HepG2 (cell line): ENCODE measurements around the gene RPUSD2. TPM values are rescaled to one million over a fixed set of nuclear protein-coding genes. Genes with fewer than 3 reads are reported as not detected.

Experiments
- ATAC-seq: fragments of 200-7000 bp; cut with Tn5 transposase; 3 replicates; pipeline ENCODE4 v1.9.1; 2020; ENCODE audit warnings: mild to moderate bottlenecking, moderate library complexity
- BruUV-seq: library from RNA; stranded (reverse); fragments of 400-500 nt; replicated peaks from 2 replicates; lab custom pipeline; 2021; lab: Mats Ljungman, UMichigan
- CTCF ChIA-PET: fragments of 300-600 bp; formaldehyde crosslinking; extraction: SDS; loops from one replicate; lab custom pipeline; 2021; ENCODE audit warnings: low total read pairs, inconsistent platforms, low intra/inter-chr PET ratio; lab: Yijun Ruan, JAX
- POLR2A ChIA-PET: fragments of 350-600 bp; sonication (Branson Sonifier 250); formaldehyde crosslinking; loops from one replicate; lab custom pipeline; 2020; ENCODE audit warnings: antibody characterized with exemption, inconsistent platforms; lab: Yijun Ruan, JAX
- DNase-seq: peaks from one replicate; pipeline ENCODE4 v3.0.0-alpha.2; 2015; ENCODE audit warnings: low spot score
- FAIRE-seq: peaks from 3 replicates; lab custom pipeline; 2011; peaks lifted over from hg19 to GRCh38; lab: Jason Lieb, UNC
- H2AFZ ChIP-seq: one replicate; pipeline ENCODE4 v1.6.1; 2011; ENCODE audit warnings: low read length, inconsistent platforms
- H3K27ac ChIP-seq: fragments of 300-600 bp; 3 replicates; pipeline ENCODE4 v1.8.0; 2011; ENCODE audit warnings: mixed run types, mild to moderate bottlenecking, mixed read lengths, low read length, inconsistent platforms; ENCODE audit not compliant: insufficient read depth; ENCODE audit errors: extremely low read length
- H3K27me3 ChIP-seq, 2 experiments: fragments of 200-600 bp in 1 of 2; 2 replicates in 1 of 2; 3 replicates in 1 of 2; pipeline versions ENCODE4 v1.6.0 to v1.8.0; 2011; ENCODE audit warnings: low read length in 2 of 2, mild to moderate bottlenecking in 2 of 2, moderate library complexity in 2 of 2, inconsistent platforms in 1 of 2; ENCODE audit not compliant: insufficient read depth in 2 of 2, control insufficient read depth in 1 of 2
- H3K36me3 ChIP-seq, 2 experiments: fragments of 200-600 bp in 1 of 2; replicated peaks in 1 of 2; 2 replicates in 1 of 2; 3 replicates in 1 of 2; pipeline versions ENCODE4 v1.5.1 to v1.8.0; 2011; ENCODE audit warnings: low read length in 2 of 2, inconsistent platforms in 1 of 2; ENCODE audit not compliant: insufficient read depth in 2 of 2, control insufficient read depth in 1 of 2
- H3K4me1 ChIP-seq: 2 replicates; pipeline ENCODE4 v1.5.1; 2012; ENCODE audit warnings: low read length, inconsistent platforms; ENCODE audit not compliant: insufficient read depth
- H3K4me2 ChIP-seq: 2 replicates; pipeline ENCODE4 v1.6.0; 2011; ENCODE audit warnings: low read depth, low read length, inconsistent platforms
- H3K4me3 ChIP-seq, 3 experiments: fragments of 200-600 bp in 1 of 3; sonication (generic), shearing (Covaris generic) in 1 of 3; replicated peaks in 1 of 3; 2 replicates each; pipeline ENCODE4 v1.5.1; 2011 to 2016; ENCODE audit warnings: low read length in 3 of 3, inconsistent platforms in 2 of 3, low read depth in 2 of 3, mild to moderate bottlenecking in 2 of 3, control low read depth in 1 of 3, mixed read lengths in 1 of 3; ENCODE audit not compliant: insufficient read depth in 1 of 3
- H3K79me2 ChIP-seq: one replicate; pipeline ENCODE4 v1.6.1; 2011; ENCODE audit warnings: low read length, inconsistent platforms; ENCODE audit not compliant: insufficient read depth
- H3K9ac ChIP-seq: 2 replicates; pipeline ENCODE4 v1.6.0; 2011; ENCODE audit warnings: mild to moderate bottlenecking, low read depth, low read length, inconsistent platforms; ENCODE audit not compliant: insufficient read depth
- H3K9me3 ChIP-seq: 2 replicates; pipeline ENCODE4 v1.5.1; 2012; ENCODE audit warnings: mild to moderate bottlenecking, low read length
- H4K20me1 ChIP-seq: 2 replicates; pipeline ENCODE4 v1.6.0; 2011; ENCODE audit warnings: inconsistent platforms, mild to moderate bottlenecking, low read length, moderate library complexity; ENCODE audit not compliant: insufficient read depth
- CC2D1A ChIP-seq: sonication (generic); formaldehyde crosslinking; IDR thresholded peaks from 2 replicates; pipeline ENCODE4 v1.8.1; 2023; ENCODE audit warnings: mild to moderate bottlenecking, missing genetic modification reagents
- CCAR2 ChIP-seq: fragments of 200-400 bp; formaldehyde crosslinking; optimal IDR thresholded peaks from 2 replicates; pipeline ENCODE3; 2018; ENCODE audit warnings: low read depth, mild to moderate bottlenecking, low read length, moderate library complexity
- DNMT3B ChIP-seq: conservative IDR thresholded peaks from 2 replicates; pipeline ENCODE4 v1.6.1; 2016; ENCODE audit warnings: missing biosample characterization, control low read depth
- DR1 ChIP-seq: sonication (generic); formaldehyde crosslinking; IDR thresholded peaks from 2 replicates; pipeline ENCODE4 v1.8.0; 2021; ENCODE audit warnings: mild to moderate bottlenecking, missing genetic modification reagents, inconsistent platforms
- FOXP1 ChIP-seq, 2 experiments: fragments of 450-650 bp in 1 of 2; IDR thresholded peaks; 2 replicates each; pipeline ENCODE4 v1.6.1; 2017 to 2018; ENCODE audit warnings: antibody characterized with exemption in 1 of 2
- KLF16 ChIP-seq, 2 experiments: sonication (generic) in 1 of 2; formaldehyde crosslinking in 1 of 2; IDR thresholded peaks; 2 replicates each; pipeline versions ENCODE4 v1.6.1 to v1.8.0; 2016 to 2023; ENCODE audit warnings: missing genetic modification reagents in 2 of 2, missing compliant biosample characterization in 1 of 2
- NR2F1 ChIP-seq, 2 experiments: fragments of 450-650 bp in 1 of 2; formaldehyde crosslinking in 1 of 2; IDR thresholded peaks; 2 replicates each; pipeline versions ENCODE4 v1.5.0 to v1.6.1; 2016 to 2020; ENCODE audit warnings: mild to moderate bottlenecking in 1 of 2, missing compliant biosample characterization in 1 of 2, missing genetic modification reagents in 1 of 2, moderate library complexity in 1 of 2
- PHB2 ChIP-seq: fragments of 450-650 bp; IDR thresholded peaks from 2 replicates; pipeline ENCODE4 v1.6.1; 2018; ENCODE audit not compliant: partially characterized antibody
- STAG1 ChIP-seq: sonication (generic); formaldehyde crosslinking; IDR thresholded peaks from 2 replicates; pipeline ENCODE4 v1.4.0; 2020; ENCODE audit warnings: missing genetic modification reagents
- XRCC5 ChIP-seq: fragments of 200-400 bp; formaldehyde crosslinking; optimal IDR thresholded peaks from 2 replicates; pipeline ENCODE3; 2017; ENCODE audit warnings: mild to moderate bottlenecking, low read length
- ZKSCAN1 ChIP-seq: fragments of 150-350 bp; IDR thresholded peaks from 2 replicates; pipeline ENCODE4 v1.6.1; 2014; ENCODE audit warnings: low read length
- ZMYM4 ChIP-seq: sonication (generic); formaldehyde crosslinking; IDR thresholded peaks from 2 replicates; pipeline ENCODE4 v1.8.1; 2023; ENCODE audit warnings: mild to moderate bottlenecking, missing genetic modification reagents
- ZNF337 ChIP-seq: sonication (generic); formaldehyde crosslinking; IDR thresholded peaks from 2 replicates; pipeline ENCODE4 v1.5.1; 2020; ENCODE audit warnings: missing genetic modification reagents, low read depth, mild to moderate bottlenecking, borderline replicate concordance
- ZNF563 ChIP-seq: sonication (generic); formaldehyde crosslinking; IDR thresholded peaks from 2 replicates; pipeline ENCODE4 v1.8.0; 2022; ENCODE audit warnings: mild to moderate bottlenecking, moderate library complexity, missing genetic modification reagents
- ZNF749 ChIP-seq: sonication (generic); formaldehyde crosslinking; IDR thresholded peaks from 2 replicates; pipeline ENCODE4 v1.8.0; 2022; ENCODE audit warnings: mild to moderate bottlenecking, missing genetic modification reagents, moderate library complexity, borderline replicate concordance
- ZNF75D ChIP-seq: sonication (generic); formaldehyde crosslinking; IDR thresholded peaks from 2 replicates; pipeline ENCODE4 v1.8.1; 2023; ENCODE audit warnings: missing genetic modification reagents, mild to moderate bottlenecking, borderline replicate concordance
- WGBS: methylation state at CpG from one replicate; pipeline ENCODE4 v1.1.6; 2017; ENCODE audit warnings: low lambda C conversion rate; 5-methylcytosine and 5-hydroxymethylcytosine counted together
- in situ Hi-C: cut with HindIII; loops from 2 replicates; pipeline ENCODE4 v1.10.0; 2017; ENCODE audit warnings: low pct_unique_long_range_greater_than_20kb; ENCODE audit not compliant: extremely low pct_ligation_motif_present
- intact Hi-C: fragments of 100-400 bp; cut with micrococcal nuclease; formaldehyde crosslinking; loops from one replicate; pipeline ENCODE4 v1.10.0; 2022; ENCODE audit not compliant: unreplicated experiment
- polyA plus RNA-seq, 8 experiments: library from polyadenylated mRNA; depleted of rRNA in 3 of 8; stranded (reverse) in 7 of 8; unstranded in 1 of 8; fragments of >200 nt; fragmentation: Illumina TruSeq in 4 of 8; extraction: Trizol in 4 of 8; gene quantifications; 2 replicates each; pipeline versions ENCODE4 v1.2.1 to v1.2.3, GENCODE V29; 2011 to 2016; ENCODE audit warnings: low read depth in 4 of 8, missing spikeins in 1 of 8, mixed read lengths in 1 of 8; ENCODE audit not compliant: insufficient read depth in 1 of 8
- total RNA-seq, 5 experiments: library from RNA; depleted of rRNA; stranded (reverse); fragments of >200 nt; fragmentation: Illumina TruSeq; extraction: Trizol; gene quantifications; 2 replicates each; pipeline ENCODE4 v1.2.3, GENCODE V29; 2016; ENCODE audit warnings: low read depth in 1 of 5
- TF ChIP-seq, protein P1 (sequence below): sonication (generic); formaldehyde crosslinking; IDR thresholded peaks from 2 replicates; pipeline ENCODE4 v1.4.0; 2020; ENCODE audit warnings: missing genetic modification reagents, low read depth, mild to moderate bottlenecking, borderline replicate concordance
- TF ChIP-seq, protein P2 (sequence below): sonication (generic); formaldehyde crosslinking; IDR thresholded peaks from 2 replicates; pipeline ENCODE4 v1.8.0; 2022; ENCODE audit warnings: low read depth, missing genetic modification reagents

RPUSD2 gene
- total and polyA plus RNA-seq, 2 of the 13 experiments (the other 11 are each of a cell fraction or from before 2014, with no cell fraction given): 8.6 to 14.5 TPM

DNA sequence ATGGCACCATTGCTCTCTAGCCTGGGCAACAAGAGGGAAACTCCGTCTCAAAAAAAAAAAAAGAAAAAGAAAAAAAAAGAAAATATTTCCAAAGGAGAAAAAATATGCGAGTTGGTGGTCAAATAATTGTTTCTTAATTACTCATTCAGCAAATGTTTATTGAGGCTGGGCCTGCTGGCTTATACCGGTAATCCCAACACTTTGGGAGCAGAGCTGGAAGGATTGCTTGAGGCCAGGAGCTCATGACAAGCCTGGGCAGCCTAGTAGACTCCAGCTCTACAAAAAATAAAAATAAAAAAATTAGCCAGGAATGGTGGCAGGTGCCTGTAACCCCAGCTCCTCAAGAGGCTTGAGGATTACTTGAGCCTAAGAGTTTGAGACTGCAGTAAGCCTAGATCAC, 29.0 kb downstream of the RPUSD2 start:
- CTCF ChIA-PET: no interaction called here
- intact Hi-C loops: loop anchor here (10.0 kb wide), 2 partner anchors 97 to 157 kb away; partner anchors contain the start of genes RAD51 and RMDN3

DNA sequence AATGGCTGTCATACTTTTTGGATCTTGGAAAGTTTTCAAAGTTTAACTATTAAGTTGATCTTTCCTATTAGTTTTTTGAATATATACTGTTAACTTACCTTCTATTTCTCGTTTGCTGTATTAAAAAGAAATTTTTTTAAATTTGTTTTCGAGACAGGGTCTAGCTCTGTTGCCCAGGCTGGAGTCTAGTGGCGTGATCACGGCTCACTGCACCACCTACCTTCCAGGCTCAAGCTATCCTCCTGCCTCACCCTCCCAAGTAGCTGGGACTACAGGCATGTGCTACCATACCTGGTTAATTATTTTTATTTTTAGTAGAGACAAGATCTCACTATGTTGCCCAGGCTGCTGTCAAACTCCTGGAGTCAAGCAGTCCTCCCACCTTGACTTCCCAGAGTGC, 29.6 kb downstream of the RPUSD2 start:
- H3K27me3 ChIP-seq: no peaks in the 10 kb centered on the region; a peak in 1 of 5 replicates
- in situ Hi-C loops: no loop called here
- no peaks in the 10 kb centered on the region; a peak in 1 of 5 replicates for H3K36me3 ChIP-seq
- H3K27ac ChIP-seq: no peak overlapping the region
- BruUV-seq: no TSS peak
- no peak overlapping the region for H3K4me2 ChIP-seq
- intact Hi-C loops: loop anchor here (10.0 kb wide), 2 partner anchors 96 to 156 kb away; partner anchors contain the start of genes RAD51 and RMDN3
- H4K20me1 ChIP-seq: no peaks in the 10 kb centered on the region
- FAIRE-seq (no peak), DNase-seq (no peak), ATAC-seq (no peak)
- H3K4me3 ChIP-seq: no peak overlapping the region
- WGBS: 79% methylated on average over 4 of the region's 4 CpGs
- H3K9me3 ChIP-seq: no peaks in the 10 kb centered on the region
- ChIA-PET CTCF (no interaction called here), POLR2A (no interaction called here)
- no peak overlapping the region for H2AFZ ChIP-seq
- H3K79me2 ChIP-seq: peaks cover 64% of the 10 kb centered on the region
- peaks cover 15% of the 10 kb centered on the region; the same call in 1 of the 2 replicates for H3K4me1 ChIP-seq
- H3K9ac ChIP-seq: no peak overlapping the region
- TF ChIP-seq ZNF75D: no peak
- TF ChIP-seq KLF16 (CRISPR knock-in tag; IDR thresholded peaks at IDR 0.05): no peak
- no peak for TF ChIP-seq ZNF749 (CRISPR knock-in tag)
- no peak for TF ChIP-seq PHB2
- TF ChIP-seq ZKSCAN1: no peak
- no peak for TF ChIP-seq FOXP1 (IDR thresholded peaks at IDR 0.05)
- no peak for TF ChIP-seq FOXP1 (CRISPR knock-in tag; IDR thresholded peaks at IDR 0.05)
- TF ChIP-seq STAG1 (CRISPR knock-in tag): no peak
- TF ChIP-seq DR1 (CRISPR knock-in tag): no peak
- TF ChIP-seq CC2D1A (CRISPR knock-in tag): no peak
- TF ChIP-seq XRCC5: no peak
- no peak for TF ChIP-seq DNMT3B (CRISPR knock-in tag)
- TF ChIP-seq ZNF563 (CRISPR knock-in tag): no peak

More for the DNA sequence above, 29.0 kb downstream of the RPUSD2 start:
- no peak overlapping the region for H3K9ac ChIP-seq
- DNase-seq: no peak
- no peak overlapping the region for H3K4me2 ChIP-seq
- H3K27ac ChIP-seq: no peak overlapping the region
- no peak for FAIRE-seq
- WGBS: 77% methylated on average over 3 of the region's 3 CpGs
- no peaks in the 10 kb centered on the region; a peak in 1 of 5 replicates for H3K27me3 ChIP-seq
- no peak for TF ChIP-seq NR2F1 (CRISPR knock-in tag; IDR thresholded peaks at IDR 0.05)
- TF ChIP-seq, protein P1, sequence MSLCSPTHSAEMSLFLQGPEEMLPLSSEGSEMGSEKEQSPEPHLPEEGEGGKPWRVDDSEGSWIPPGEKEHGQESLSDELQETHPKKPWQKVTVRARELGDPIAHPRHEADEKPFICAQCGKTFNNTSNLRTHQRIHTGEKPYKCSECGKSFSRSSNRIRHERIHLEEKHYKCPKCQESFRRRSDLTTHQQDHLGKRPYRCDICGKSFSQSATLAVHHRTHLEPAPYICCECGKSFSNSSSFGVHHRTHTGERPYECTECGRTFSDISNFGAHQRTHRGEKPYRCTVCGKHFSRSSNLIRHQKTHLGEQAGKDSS (CRISPR knock-in tag): no peak
- TF ChIP-seq CCAR2: no peak
- no peak for TF ChIP-seq ZMYM4 (CRISPR knock-in tag)
- TF ChIP-seq, protein P2, sequence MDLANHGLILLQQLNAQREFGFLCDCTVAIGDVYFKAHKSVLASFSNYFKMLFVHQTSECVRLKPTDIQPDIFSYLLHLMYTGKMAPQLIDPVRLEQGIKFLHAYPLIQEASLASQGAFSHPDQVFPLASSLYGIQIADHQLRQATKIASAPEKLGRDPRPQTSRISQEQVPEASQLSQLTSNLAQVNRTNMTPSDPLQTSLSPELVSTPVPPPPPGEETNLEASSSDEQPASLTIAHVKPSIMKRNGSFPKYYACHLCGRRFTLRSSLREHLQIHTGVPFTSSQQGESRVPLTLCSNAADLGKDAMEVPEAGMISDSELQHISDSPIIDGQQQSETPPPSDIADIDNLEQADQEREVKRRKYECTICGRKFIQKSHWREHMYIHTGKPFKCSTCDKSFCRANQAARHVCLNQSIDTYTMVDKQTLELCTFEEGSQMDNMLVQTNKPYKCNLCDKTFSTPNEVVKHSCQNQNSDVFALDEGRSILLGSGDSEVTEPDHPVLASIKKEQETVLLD (CRISPR knock-in tag): no peak
- no peak for TF ChIP-seq KLF16 (CRISPR knock-in tag; IDR thresholded peaks at IDR 0.05)
- no peak for TF ChIP-seq ZNF337
- TF ChIP-seq, all 625 proteins: peak for 0
- H3K4me3 ChIP-seq: no peak overlapping the region
- no peaks in the 10 kb centered on the region for H3K9me3 ChIP-seq
- no peaks in the 10 kb centered on the region for H3K36me3 ChIP-seq
- no peaks in the 10 kb centered on the region for H4K20me1 ChIP-seq
- in situ Hi-C loops: no loop called here
- H2AFZ ChIP-seq: no peak overlapping the region
- H3K79me2 ChIP-seq: peaks cover 64% of the 10 kb centered on the region
- POLR2A ChIA-PET: no interaction called here
- peaks cover 18% of the 10 kb centered on the region for H3K4me1 ChIP-seq
- BruUV-seq: no TSS peak
- no peak for ATAC-seq
